ENCODE data around the gene LEMD2.

DNA sequence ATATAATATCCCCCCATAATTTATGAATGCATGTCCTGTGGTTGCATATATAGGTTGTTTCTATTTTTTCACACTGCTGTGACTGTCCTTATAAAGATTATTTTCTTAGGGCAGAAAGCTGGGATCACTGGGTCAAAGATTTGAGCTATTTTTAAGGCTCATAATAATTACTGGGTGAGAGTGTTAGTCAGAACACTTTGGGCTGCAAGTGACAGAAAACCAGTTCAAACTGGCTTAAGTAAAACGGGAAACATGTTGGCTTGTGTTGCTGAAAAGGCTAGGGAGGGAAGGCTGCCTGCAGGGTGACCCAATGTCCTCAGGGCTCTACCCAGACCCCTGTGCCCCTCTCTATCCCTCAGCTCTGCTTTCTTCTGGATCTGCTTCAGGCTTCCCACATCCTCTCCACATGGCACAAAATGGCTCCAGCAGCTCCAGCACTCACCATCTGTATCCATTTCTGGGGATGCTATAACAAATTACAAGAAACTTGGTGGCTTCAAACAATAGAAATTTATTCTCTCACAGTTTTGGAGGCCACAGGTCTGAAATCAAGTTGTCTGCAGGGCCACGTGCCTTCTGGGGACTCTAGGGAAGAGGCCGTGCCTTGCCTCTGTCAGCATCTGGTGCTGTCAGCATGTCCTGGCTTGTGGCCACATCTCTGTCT is 48.0 kb upstream of the LEMD2 start:
- TF ChIP-seq POLR2A (IDR thresholded peaks at IDR 0.05; ENCODE audit: low read depth, low read length) (no peak), CEBPB (IDR thresholded peaks at IDR 0.05; ENCODE audit: low read depth, low read length) (no peak), CTCF (conservative IDR thresholded peaks at IDR 0.05; ENCODE audit: low read depth, low read length) (no peak), SMC3 (IDR thresholded peaks at IDR 0.05; ENCODE audit: low read depth, low read length) (no peak), RAD21 (IDR thresholded peaks at IDR 0.05; ENCODE audit: low read length) (no peak)
